ENCODE results near the gene TUBB4A. TPM values are rescaled to one million over a fixed set of nuclear protein-coding genes. Genes with fewer than 3 reads are reported as not detected.

TUBB4A gene
- total RNA-seq, 4 donors from 2014 or later = 1.7 to 2.5 (median 2.0) TPM

- H3K27ac ChIP-seq = no peak overlapping the region
- TF ChIP-seq CTCF (IDR thresholded peaks at IDR 0.05 in 4 of 5, conservative IDR thresholded peaks at IDR 0.05 in 1 of 5) (no peak), POLR2A (IDR thresholded peaks at IDR 0.05) (no peak)
- H3K9me3 ChIP-seq = no peaks in the 10 kb centered on the region
- DNase-seq (no peak), ATAC-seq (no peak)
- H3K36me3 ChIP-seq = no peaks in the 10 kb centered on the region
- peaks cover 29 to 32% (median 31%) of the 10 kb centered on the region in 3 donors for H3K27me3 ChIP-seq
- H3K4me3 ChIP-seq = no peak overlapping the region
- intact Hi-C loops (cut with DNase I; ENCODE audit: low total_unique reads) (no loop called here), in situ Hi-C loops (cut with MboI; ENCODE audit: low sequenced_read_pairs in 4 of 4) (no loop called here)
- no peaks in the 10 kb centered on the region for H3K4me1 ChIP-seq
These were observed 29.4 kb downstream of the TUBB4A start for GRCh38 chr19:6472713-6473112.

- TF ChIP-seq CTCF (IDR thresholded peaks at IDR 0.05 in 4 of 5, conservative IDR thresholded peaks at IDR 0.05 in 1 of 5) (no peak), POLR2A (IDR thresholded peaks at IDR 0.05) (no peak)
- ATAC-seq = no peak
- Histone ChIP-seq H3K9me3 (no peaks in the 10 kb centered on the region), H3K4me1 (no peaks in the 10 kb centered on the region), H3K36me3 (no peaks in the 10 kb centered on the region), H3K27ac (no peak overlapping the region), H3K27me3 (peaks cover 17 to 22% (median 19%) of the 10 kb centered on the region in 3 donors), H3K4me3 (no peak overlapping the region)
- intact Hi-C loops (cut with DNase I; ENCODE audit: low total_unique reads) (no loop called here), in situ Hi-C loops (cut with MboI; ENCODE audit: low sequenced_read_pairs in 4 of 4) (no loop called here)
- no peak for DNase-seq
These were observed 31.0 kb downstream of the TUBB4A start for GRCh38 chr19:6471076-6471475.

- Histone ChIP-seq H3K36me3 (no peaks in the 10 kb centered on the region), H3K4me3 (no peak overlapping the region), H3K9me3 (no peaks in the 10 kb centered on the region), H3K27ac (no peak overlapping the region), H3K27me3 (peaks cover 11 to 15% (median 14%) of the 10 kb centered on the region in 3 donors), H3K4me1 (no peaks in the 10 kb centered on the region)
- in situ Hi-C loops (cut with MboI; ENCODE audit: low sequenced_read_pairs in 4 of 4) (no loop called here), intact Hi-C loops (cut with DNase I; ENCODE audit: low total_unique reads) (no loop called here)
- DNase-seq = no peak
- ATAC-seq = no peak
- TF ChIP-seq CTCF (IDR thresholded peaks at IDR 0.05 in 4 of 5, conservative IDR thresholded peaks at IDR 0.05 in 1 of 5) (no peak), POLR2A (IDR thresholded peaks at IDR 0.05) (no peak)
These were observed 31.9 kb downstream of the TUBB4A start for GRCh38 chr19:6470173-6470572.

GRCh38 chr19:6467384-6467783, 34.7 kb downstream of the TUBB4A start:
- H3K9me3 ChIP-seq = no peaks in the 10 kb centered on the region
- H3K27ac ChIP-seq = no peak overlapping the region
- no peaks in the 10 kb centered on the region for H3K36me3 ChIP-seq
- intact Hi-C loops (cut with DNase I; ENCODE audit: low total_unique reads) = no loop called here
- H3K4me3 ChIP-seq = no peak overlapping the region
- peaks cover 22 to 27% (median 22%) of the 10 kb centered on the region in 3 donors for H3K27me3 ChIP-seq
- ATAC-seq (no peak), DNase-seq (no peak)
- TF ChIP-seq CTCF (IDR thresholded peaks at IDR 0.05 in 4 of 5, conservative IDR thresholded peaks at IDR 0.05 in 1 of 5) (no peak), POLR2A (IDR thresholded peaks at IDR 0.05) (no peak)
- in situ Hi-C loops (cut with MboI; ENCODE audit: low sequenced_read_pairs in 4 of 4) = no loop called here
- no peaks in the 10 kb centered on the region for H3K4me1 ChIP-seq

Data from gastrocnemius medialis (tissue), 4 donors.